KMS-11 (cell line): ENCODE results near the gene TLK1.

Source experiments
- H2AFZ ChIP-seq: fragments of 200-600 bp; sonication (generic); 2 replicates; pipeline ENCODE4 v1.6.1; 2016; ENCODE audit warnings: antibody characterized with exemption, mixed run types, low read depth
- H3K27ac ChIP-seq: fragments of 200-600 bp; sonication (generic); 2 replicates; pipeline ENCODE4 v1.6.1; 2016; ENCODE audit warnings: mild to moderate bottlenecking, mixed run types
- H3K27me3 ChIP-seq: fragments of 200-600 bp; sonication (generic); 2 replicates; pipeline ENCODE4 v1.6.1; 2017; ENCODE audit warnings: mild to moderate bottlenecking, low read depth, mixed run types, moderate library complexity; ENCODE audit not compliant: insufficient read depth
- H3K36me3 ChIP-seq: fragments of 200-600 bp; sonication (generic); 2 replicates; pipeline ENCODE4 v1.6.1; 2017; ENCODE audit warnings: mild to moderate bottlenecking, mixed run types; ENCODE audit not compliant: insufficient read depth
- H3K4me1 ChIP-seq: fragments of 200-600 bp; sonication (generic); 2 replicates; pipeline ENCODE4 v1.6.1; 2016; ENCODE audit warnings: mild to moderate bottlenecking, low read depth, mixed run types; ENCODE audit not compliant: poor library complexity, severe bottlenecking
- H3K4me2 ChIP-seq: fragments of 200-600 bp; sonication (generic); 2 replicates; pipeline ENCODE4 v1.7.0; 2016; ENCODE audit warnings: mild to moderate bottlenecking, mixed run types
- H3K4me3 ChIP-seq: fragments of 200-600 bp; sonication (generic); IDR thresholded peaks from 2 replicates; pipeline ENCODE4 v1.6.1; 2017; ENCODE audit warnings: low read depth, low read length, mixed read lengths; ENCODE audit not compliant: insufficient read depth
- H3K79me2 ChIP-seq: fragments of 200-600 bp; sonication (generic); 2 replicates; pipeline ENCODE4 v1.6.1; 2016; ENCODE audit warnings: low read depth, mixed run types; ENCODE audit not compliant: insufficient read depth
- H3K9ac ChIP-seq: fragments of 200-600 bp; sonication (generic); 2 replicates; pipeline ENCODE4 v1.6.1; 2016; ENCODE audit warnings: mild to moderate bottlenecking, mixed run types
- H4K20me1 ChIP-seq: fragments of 200-600 bp; sonication (generic); 2 replicates; pipeline ENCODE4 v1.6.1; 2016; ENCODE audit warnings: mild to moderate bottlenecking, mixed run types; ENCODE audit not compliant: insufficient read depth
- TF ChIP-seq, protein P1 (sequence below): fragments of 200-600 bp; sonication (generic); conservative IDR thresholded peaks from 2 replicates; pipeline ENCODE4 v1.6.1; 2017; ENCODE audit warnings: low read depth, mild to moderate bottlenecking, antibody characterized with exemption, low read length, moderate library complexity, mixed read lengths

TLK1 gene

DNA sequence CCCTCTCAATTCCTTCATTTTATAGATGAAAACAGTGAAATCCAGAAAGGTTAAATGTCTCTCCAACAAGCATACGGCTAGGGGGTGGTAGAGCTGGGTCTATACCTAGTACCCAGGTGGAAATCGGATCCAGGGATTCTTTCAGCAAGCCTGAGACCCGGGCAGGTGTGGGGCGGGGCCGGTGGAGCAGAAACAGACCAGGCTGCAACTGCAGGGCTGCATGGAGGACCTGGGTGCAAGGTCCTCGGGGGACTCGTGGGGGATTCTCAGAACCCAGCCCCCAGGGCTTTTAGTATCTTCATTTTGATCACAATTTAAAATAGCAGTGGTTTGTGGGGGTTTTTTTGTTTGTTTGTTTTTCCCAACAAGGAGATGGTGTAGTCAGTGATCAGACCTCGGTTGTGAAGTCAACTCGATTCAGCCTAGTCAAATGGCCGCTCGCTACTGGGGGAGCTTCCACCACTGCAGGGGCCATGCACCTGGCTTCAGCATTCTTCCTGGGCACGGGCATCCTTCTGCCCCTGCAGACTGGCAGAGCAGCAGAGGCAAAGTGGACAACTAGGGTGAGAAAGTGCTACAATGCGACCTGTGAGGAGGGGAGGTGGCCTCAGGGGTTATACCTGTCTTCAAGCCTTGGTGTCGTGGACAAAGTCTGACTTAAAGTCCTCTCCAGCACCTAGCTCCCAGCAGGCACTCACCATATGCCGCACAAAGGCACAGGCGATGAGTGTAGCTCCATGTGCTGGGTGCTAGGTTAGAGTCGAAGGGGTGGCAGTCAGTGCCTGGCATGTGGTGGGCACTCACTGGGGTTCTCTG, 185.4 kb downstream of the TLK1 start:
- Histone ChIP-seq H3K4me2 (no peak overlapping the region), H3K36me3 (no peaks in the 10 kb centered on the region), H4K20me1 (no peaks in the 10 kb centered on the region), H3K27me3 (no peaks in the 10 kb centered on the region), H3K79me2 (no peaks in the 10 kb centered on the region), H3K27ac (no peak overlapping the region), H2AFZ (no peak overlapping the region), H3K4me1 (peaks cover 10% of the 10 kb centered on the region), H3K4me3 (no peak overlapping the region), H3K9ac (no peak overlapping the region)
- TF ChIP-seq, protein P1, sequence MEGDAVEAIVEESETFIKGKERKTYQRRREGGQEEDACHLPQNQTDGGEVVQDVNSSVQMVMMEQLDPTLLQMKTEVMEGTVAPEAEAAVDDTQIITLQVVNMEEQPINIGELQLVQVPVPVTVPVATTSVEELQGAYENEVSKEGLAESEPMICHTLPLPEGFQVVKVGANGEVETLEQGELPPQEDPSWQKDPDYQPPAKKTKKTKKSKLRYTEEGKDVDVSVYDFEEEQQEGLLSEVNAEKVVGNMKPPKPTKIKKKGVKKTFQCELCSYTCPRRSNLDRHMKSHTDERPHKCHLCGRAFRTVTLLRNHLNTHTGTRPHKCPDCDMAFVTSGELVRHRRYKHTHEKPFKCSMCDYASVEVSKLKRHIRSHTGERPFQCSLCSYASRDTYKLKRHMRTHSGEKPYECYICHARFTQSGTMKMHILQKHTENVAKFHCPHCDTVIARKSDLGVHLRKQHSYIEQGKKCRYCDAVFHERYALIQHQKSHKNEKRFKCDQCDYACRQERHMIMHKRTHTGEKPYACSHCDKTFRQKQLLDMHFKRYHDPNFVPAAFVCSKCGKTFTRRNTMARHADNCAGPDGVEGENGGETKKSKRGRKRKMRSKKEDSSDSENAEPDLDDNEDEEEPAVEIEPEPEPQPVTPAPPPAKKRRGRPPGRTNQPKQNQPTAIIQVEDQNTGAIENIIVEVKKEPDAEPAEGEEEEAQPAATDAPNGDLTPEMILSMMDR, result no peak

DNA sequence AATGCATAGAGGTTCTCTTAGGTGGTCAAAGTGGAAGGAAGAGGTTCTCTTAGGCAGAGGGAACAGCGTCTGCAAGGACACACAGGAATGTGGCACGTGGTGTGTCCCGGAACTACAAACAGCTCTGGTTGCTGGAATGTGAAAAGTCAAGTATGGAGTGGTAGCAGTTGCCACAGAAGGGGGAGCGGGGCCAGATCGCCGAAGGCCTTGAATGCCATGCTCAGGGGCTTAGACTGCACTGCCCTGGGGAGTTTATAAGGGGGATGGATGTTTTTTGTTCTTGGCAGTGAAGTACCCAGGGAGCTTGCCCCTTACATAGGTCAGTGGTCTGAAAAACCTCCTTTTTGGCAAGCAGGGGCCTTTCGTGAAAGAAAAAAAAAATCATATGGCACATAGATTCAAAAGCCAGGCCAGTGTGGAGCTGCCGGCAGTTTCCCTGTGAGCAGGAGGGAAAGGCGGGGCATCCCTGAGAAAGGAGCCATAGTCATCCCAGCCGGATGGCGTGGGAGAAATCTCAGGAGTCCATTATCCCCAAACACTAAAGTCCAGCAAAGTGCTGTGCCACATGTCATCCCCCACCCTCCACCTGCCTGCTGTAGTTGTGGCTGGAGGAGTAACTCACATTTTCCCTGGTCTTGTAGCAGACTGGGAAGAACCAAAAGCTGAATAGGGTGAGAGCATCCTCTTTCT, 186.2 kb downstream of the TLK1 start:
- Histone ChIP-seq H3K36me3 (no peaks in the 10 kb centered on the region), H2AFZ (peak overlapping the region; percentile 95), H4K20me1 (no peaks in the 10 kb centered on the region), H3K4me2 (peak overlapping the region; percentile 87), H3K4me3 (peak overlapping the region; percentile 60), H3K27me3 (no peaks in the 10 kb centered on the region), H3K9ac (peak overlapping the region; percentile 79; the same call in 1 of the 2 replicates), H3K27ac (no peak overlapping the region), H3K79me2 (no peaks in the 10 kb centered on the region), H3K4me1 (peaks cover 10% of the 10 kb centered on the region)
- TF ChIP-seq, protein P1, result no peak

DNA sequence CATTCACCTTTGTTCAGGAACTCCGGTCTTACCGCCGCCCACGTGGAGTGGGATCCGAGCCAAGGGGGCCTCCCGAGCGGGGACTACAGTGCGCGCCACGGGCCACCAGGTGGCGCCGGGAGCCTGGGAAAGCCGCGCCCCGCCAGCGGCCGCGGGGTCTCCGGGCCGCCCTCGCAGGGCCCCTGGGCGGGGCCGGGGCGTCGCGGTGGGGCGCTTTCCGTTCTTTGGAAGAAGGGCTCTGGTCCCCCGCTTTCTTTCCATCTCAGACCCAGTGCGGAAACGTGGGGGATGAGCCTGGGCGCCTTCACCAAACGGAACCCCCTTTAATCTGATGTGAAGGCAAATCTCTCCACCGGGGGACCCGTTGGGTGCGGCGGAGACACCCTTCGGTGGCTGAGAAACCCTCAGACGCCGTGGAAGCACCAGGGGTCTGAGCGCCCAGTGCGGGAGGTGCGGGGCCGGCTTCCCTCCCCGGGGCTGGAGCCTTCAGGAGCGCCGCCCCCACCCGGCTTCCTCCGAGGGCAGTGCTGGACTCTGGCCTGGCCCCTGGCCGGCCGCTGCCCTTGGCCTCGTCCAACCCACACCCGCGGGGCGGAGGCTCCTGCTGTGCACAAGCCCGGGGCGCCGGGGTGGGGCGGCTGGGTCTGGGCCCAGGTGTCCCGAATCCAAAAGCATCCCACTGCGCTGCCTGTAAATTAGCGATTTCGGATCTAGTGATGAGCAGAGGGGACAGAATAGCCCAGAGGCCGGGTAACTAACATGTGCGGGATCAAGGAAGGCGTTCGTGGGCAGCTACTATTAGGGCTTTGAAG, 187.0 kb downstream of the TLK1 start:
- peak overlapping the region; percentile 60 for H3K4me3 ChIP-seq
- no peaks in the 10 kb centered on the region for H3K36me3 ChIP-seq
- H2AFZ ChIP-seq, result peak overlapping the region; percentile 95
- TF ChIP-seq, protein P1, result peak; percentile 75
- H3K4me2 ChIP-seq, result peak overlapping the region; percentile 87
- H3K27me3 ChIP-seq, result no peaks in the 10 kb centered on the region
- H3K9ac ChIP-seq, result peak overlapping the region; percentile 79
- H3K27ac ChIP-seq, result peak overlapping the region; percentile 21; the same call in 1 of the 2 replicates
- no peaks in the 10 kb centered on the region for H3K79me2 ChIP-seq
- no peaks in the 10 kb centered on the region for H4K20me1 ChIP-seq
- peaks cover 10% of the 10 kb centered on the region for H3K4me1 ChIP-seq

DNA sequence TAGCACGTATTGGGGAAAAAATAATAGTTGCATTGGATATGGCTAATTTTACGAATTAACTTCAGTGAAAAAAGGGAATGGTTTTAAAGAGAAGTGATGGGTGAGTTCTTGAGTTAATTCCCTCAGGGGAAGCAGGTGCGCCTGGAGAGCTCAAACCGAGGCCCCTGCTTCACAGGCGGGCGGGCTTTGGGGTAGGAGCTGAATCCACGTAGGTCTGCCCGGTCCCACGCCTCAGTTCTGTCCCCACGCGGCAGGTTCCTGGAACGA, 187.5 kb downstream of the TLK1 start:
- H3K4me1 ChIP-seq, result peaks cover 10% of the 10 kb centered on the region
- H3K27ac ChIP-seq, result no peak overlapping the region
- H3K79me2 ChIP-seq, result no peaks in the 10 kb centered on the region
- H3K9ac ChIP-seq, result peak overlapping the region; percentile 79; the same call in 1 of the 2 replicates
- peak overlapping the region; percentile 95 for H2AFZ ChIP-seq
- no peak overlapping the region for H3K4me3 ChIP-seq
- H3K27me3 ChIP-seq, result no peaks in the 10 kb centered on the region
- H3K36me3 ChIP-seq, result no peaks in the 10 kb centered on the region
- H4K20me1 ChIP-seq, result no peaks in the 10 kb centered on the region
- TF ChIP-seq, protein P1, result no peak
- peak overlapping the region; percentile 67 for H3K4me2 ChIP-seq
